HepG2 (cell line): ENCODE data around the gene SLC2A14. TPM values are rescaled to one million over a fixed set of nuclear protein-coding genes. Genes with fewer than 3 reads are reported as not detected.

Experiments
- ATAC-seq: fragments of 200-7000 bp; cut with Tn5 transposase; 3 replicates; pipeline ENCODE4 v1.9.1; 2020; ENCODE audit warnings: mild to moderate bottlenecking, moderate library complexity
- BruUV-seq: library from RNA; stranded (reverse); fragments of 400-500 nt; replicated peaks from 2 replicates; lab custom pipeline; 2021; lab: Mats Ljungman, UMichigan
- CTCF ChIA-PET: fragments of 300-600 bp; formaldehyde crosslinking; extraction: SDS; loops from one replicate; lab custom pipeline; 2021; ENCODE audit warnings: low total read pairs, inconsistent platforms, low intra/inter-chr PET ratio; lab: Yijun Ruan, JAX
- POLR2A ChIA-PET: fragments of 350-600 bp; sonication (Branson Sonifier 250); formaldehyde crosslinking; loops from one replicate; lab custom pipeline; 2020; ENCODE audit warnings: antibody characterized with exemption, inconsistent platforms; lab: Yijun Ruan, JAX
- DNase-seq: peaks from one replicate; pipeline ENCODE4 v3.0.0-alpha.2; 2015; ENCODE audit warnings: low spot score
- FAIRE-seq: peaks from 3 replicates; lab custom pipeline; 2011; peaks lifted over from hg19 to GRCh38; lab: Jason Lieb, UNC
- H2AFZ ChIP-seq: one replicate; pipeline ENCODE4 v1.6.1; 2011; ENCODE audit warnings: low read length, inconsistent platforms
- H3K27ac ChIP-seq: fragments of 300-600 bp; 3 replicates; pipeline ENCODE4 v1.8.0; 2011; ENCODE audit warnings: mixed run types, mild to moderate bottlenecking, mixed read lengths, low read length, inconsistent platforms; ENCODE audit not compliant: insufficient read depth; ENCODE audit errors: extremely low read length
- H3K27me3 ChIP-seq, 2 experiments: fragments of 200-600 bp in 1 of 2; 2 replicates in 1 of 2; 3 replicates in 1 of 2; pipeline versions ENCODE4 v1.6.0 to v1.8.0; 2011; ENCODE audit warnings: low read length in 2 of 2, mild to moderate bottlenecking in 2 of 2, moderate library complexity in 2 of 2, inconsistent platforms in 1 of 2; ENCODE audit not compliant: insufficient read depth in 2 of 2, control insufficient read depth in 1 of 2
- H3K36me3 ChIP-seq, 2 experiments: fragments of 200-600 bp in 1 of 2; replicated peaks in 1 of 2; 2 replicates in 1 of 2; 3 replicates in 1 of 2; pipeline versions ENCODE4 v1.5.1 to v1.8.0; 2011; ENCODE audit warnings: low read length in 2 of 2, inconsistent platforms in 1 of 2; ENCODE audit not compliant: insufficient read depth in 2 of 2, control insufficient read depth in 1 of 2
- H3K4me1 ChIP-seq: 2 replicates; pipeline ENCODE4 v1.5.1; 2012; ENCODE audit warnings: low read length, inconsistent platforms; ENCODE audit not compliant: insufficient read depth
- H3K4me2 ChIP-seq: 2 replicates; pipeline ENCODE4 v1.6.0; 2011; ENCODE audit warnings: low read depth, low read length, inconsistent platforms
- H3K4me3 ChIP-seq, 3 experiments: fragments of 200-600 bp in 1 of 3; sonication (generic), shearing (Covaris generic) in 1 of 3; replicated peaks in 1 of 3; 2 replicates each; pipeline ENCODE4 v1.5.1; 2011 to 2016; ENCODE audit warnings: low read length in 3 of 3, inconsistent platforms in 2 of 3, low read depth in 2 of 3, mild to moderate bottlenecking in 2 of 3, control low read depth in 1 of 3, mixed read lengths in 1 of 3; ENCODE audit not compliant: insufficient read depth in 1 of 3
- H3K79me2 ChIP-seq: one replicate; pipeline ENCODE4 v1.6.1; 2011; ENCODE audit warnings: low read length, inconsistent platforms; ENCODE audit not compliant: insufficient read depth
- H3K9ac ChIP-seq: 2 replicates; pipeline ENCODE4 v1.6.0; 2011; ENCODE audit warnings: mild to moderate bottlenecking, low read depth, low read length, inconsistent platforms; ENCODE audit not compliant: insufficient read depth
- H3K9me3 ChIP-seq: 2 replicates; pipeline ENCODE4 v1.5.1; 2012; ENCODE audit warnings: mild to moderate bottlenecking, low read length
- H4K20me1 ChIP-seq: 2 replicates; pipeline ENCODE4 v1.6.0; 2011; ENCODE audit warnings: inconsistent platforms, mild to moderate bottlenecking, low read length, moderate library complexity; ENCODE audit not compliant: insufficient read depth
- CTCF ChIP-seq: sonication (generic); formaldehyde crosslinking; IDR thresholded peaks from 2 replicates; pipeline ENCODE4 v1.5.0; 2020; ENCODE audit warnings: mild to moderate bottlenecking, missing genetic modification reagents, moderate library complexity
- DBP ChIP-seq: sonication (generic); formaldehyde crosslinking; IDR thresholded peaks from 2 replicates; pipeline ENCODE4 v1.4.0; 2020; ENCODE audit warnings: missing genetic modification reagents; ENCODE audit errors: not compliant biosample characterization
- DDIT3 ChIP-seq: sonication (generic); formaldehyde crosslinking; IDR thresholded peaks from 2 replicates; pipeline ENCODE4 v1.4.0; 2020; ENCODE audit warnings: mild to moderate bottlenecking, missing genetic modification reagents
- GTF2F1 ChIP-seq: fragments of 150-350 bp; IDR thresholded peaks from 2 replicates; pipeline ENCODE4 v1.6.1; 2014; ENCODE audit warnings: low read length
- POLR2A ChIP-seq, 2 experiments: IDR thresholded peaks; 2 replicates each; pipeline ENCODE4 v1.6.1; 2011; ENCODE audit warnings: low read depth in 2 of 2, low read length in 2 of 2, mild to moderate bottlenecking in 1 of 2, moderate library complexity in 1 of 2; ENCODE audit not compliant: insufficient read depth in 1 of 2
- POLR2AphosphoS5 ChIP-seq: IDR thresholded peaks from 2 replicates; pipeline ENCODE4 v1.6.1; 2012; ENCODE audit warnings: low read depth, low read length
- SP1 ChIP-seq, 2 experiments: fragments of 450-650 bp in 1 of 2; sonication (generic) in 1 of 2; formaldehyde crosslinking in 1 of 2; IDR thresholded peaks; 2 replicates each; pipeline versions ENCODE4 v1.4.0 to v1.6.1; 2016 to 2020; ENCODE audit warnings: missing genetic modification reagents in 1 of 2
- SP5 ChIP-seq: IDR thresholded peaks from 2 replicates; pipeline ENCODE4 v1.6.1; 2016; ENCODE audit warnings: low read depth, borderline replicate concordance
- TFDP2 ChIP-seq: sonication (generic); formaldehyde crosslinking; IDR thresholded peaks from 2 replicates; pipeline ENCODE4 v1.4.0; 2020; ENCODE audit warnings: missing genetic modification reagents
- THAP11 ChIP-seq: IDR thresholded peaks from 2 replicates; pipeline ENCODE4 v1.6.1; 2016; ENCODE audit warnings: missing biosample characterization, missing genetic modification reagents
- ZC3H13 ChIP-seq: sonication (generic); formaldehyde crosslinking; IDR thresholded peaks from 2 replicates; pipeline ENCODE4 v1.8.1; 2023; ENCODE audit warnings: mild to moderate bottlenecking, missing genetic modification reagents, moderate library complexity
- ZNF350 ChIP-seq: sonication (generic); formaldehyde crosslinking; IDR thresholded peaks from 2 replicates; pipeline ENCODE4 v1.4.0; 2020; ENCODE audit warnings: mild to moderate bottlenecking, low read depth, missing genetic modification reagents, borderline replicate concordance
- WGBS: methylation state at CpG from one replicate; pipeline ENCODE4 v1.1.6; 2017; ENCODE audit warnings: low lambda C conversion rate; 5-methylcytosine and 5-hydroxymethylcytosine counted together
- in situ Hi-C: cut with HindIII; loops from 2 replicates; pipeline ENCODE4 v1.10.0; 2017; ENCODE audit warnings: low pct_unique_long_range_greater_than_20kb; ENCODE audit not compliant: extremely low pct_ligation_motif_present
- intact Hi-C: fragments of 100-400 bp; cut with micrococcal nuclease; formaldehyde crosslinking; loops from one replicate; pipeline ENCODE4 v1.10.0; 2022; ENCODE audit not compliant: unreplicated experiment
- polyA plus RNA-seq, 8 experiments: library from polyadenylated mRNA; depleted of rRNA in 3 of 8; stranded (reverse) in 7 of 8; unstranded in 1 of 8; fragments of >200 nt; fragmentation: Illumina TruSeq in 4 of 8; extraction: Trizol in 4 of 8; gene quantifications; 2 replicates each; pipeline versions ENCODE4 v1.2.1 to v1.2.3, GENCODE V29; 2011 to 2016; ENCODE audit warnings: low read depth in 4 of 8, missing spikeins in 1 of 8, mixed read lengths in 1 of 8; ENCODE audit not compliant: insufficient read depth in 1 of 8
- total RNA-seq, 5 experiments: library from RNA; depleted of rRNA; stranded (reverse); fragments of >200 nt; fragmentation: Illumina TruSeq; extraction: Trizol; gene quantifications; 2 replicates each; pipeline ENCODE4 v1.2.3, GENCODE V29; 2016; ENCODE audit warnings: low read depth in 1 of 5

SLC2A14 gene
- total and polyA plus RNA-seq, 2 of the 13 experiments (the other 11 are each of a cell fraction or from before 2014, with no cell fraction given) = 7.7 to 39.0 TPM

GRCh38 chr12:7917392-7918267, 44.9 kb upstream of the SLC2A14 start:
- Histone ChIP-seq H3K27me3 (no peaks in the 10 kb centered on the region), H2AFZ (no peak overlapping the region), H3K79me2 (no peaks in the 10 kb centered on the region), H3K4me1 (peaks cover 38% of the 10 kb centered on the region), H4K20me1 (peaks cover 11% of the 10 kb centered on the region; the same call in 1 of the 2 replicates), H3K9ac (no peak overlapping the region), H3K4me3 (no peak overlapping the region), H3K4me2 (no peak overlapping the region), H3K36me3 (peaks cover 4 to 17% of the 10 kb centered on the region in 2 experiments; a peak in 4 of 5 replicates), H3K9me3 (no peaks in the 10 kb centered on the region), H3K27ac (no peak overlapping the region)
- ChIA-PET CTCF (no interaction called here), POLR2A (interaction anchor here (1.1 kb wide), 1 partner anchor 16 kb away, joined by 4 read pairs; no protein-coding TSS in a partner anchor)
- ATAC-seq (no peak), DNase-seq (no peak), FAIRE-seq (no peak)
- 89% methylated on average over 18 of the region's 19 CpGs for WGBS
- TF ChIP-seq ZNF350 (no peak), POLR2AphosphoS5 (peak; percentile 29; the same call in 1 of the 2 replicates)
- in situ Hi-C loops (no loop called here), intact Hi-C loops (no loop called here)
- BruUV-seq = no TSS peak

GRCh38 chr12:7916936-7917335, 44.2 kb upstream of the SLC2A14 start:
- DNase-seq (no peak), FAIRE-seq (no peak), ATAC-seq (peak; percentile 65)
- ChIA-PET CTCF (no interaction called here), POLR2A (no interaction called here)
- H3K79me2 ChIP-seq = no peaks in the 10 kb centered on the region
- no peak overlapping the region for H3K4me2 ChIP-seq
- H3K4me1 ChIP-seq = peaks cover 31% of the 10 kb centered on the region
- H3K9me3 ChIP-seq = no peaks in the 10 kb centered on the region
- H2AFZ ChIP-seq = no peak overlapping the region
- 50% methylated on average over 1 of the region's 1 CpG for WGBS
- no peaks in the 10 kb centered on the region for H3K27me3 ChIP-seq
- peaks cover 4% of the 10 kb centered on the region; the same call in 1 of the 2 replicates for H4K20me1 ChIP-seq
- in situ Hi-C loops (no loop called here), intact Hi-C loops (no loop called here)
- no peak overlapping the region for H3K27ac ChIP-seq
- H3K4me3 ChIP-seq = no peak overlapping the region
- no peak overlapping the region for H3K9ac ChIP-seq
- peaks cover 2 to 10% of the 10 kb centered on the region in 2 experiments; a peak in 4 of 5 replicates for H3K36me3 ChIP-seq
- no TSS peak for BruUV-seq
- TF ChIP-seq DDIT3 (CRISPR knock-in tag) (no peak), POLR2AphosphoS5 (peak; percentile 37; the same call in 1 of the 2 replicates), SP5 (CRISPR knock-in tag) (no peak), ZC3H13 (CRISPR knock-in tag) (no peak), SP1 (IDR thresholded peaks at IDR 0.05) (no peak), SP1 (CRISPR knock-in tag; IDR thresholded peaks at IDR 0.05) (no peak), CTCF (CRISPR knock-in tag) (no peak), GTF2F1 (no peak), POLR2A (IDR thresholded peaks at IDR 0.05; ENCODE audit: insufficient read depth in 1 of 2, low read depth in 2 of 2, low read length in 2 of 2) (peak in 1 of 2 experiments; percentile 38; a peak in 1 of 4 replicates), DBP (no peak), THAP11 (CRISPR knock-in tag) (no peak), TFDP2 (CRISPR knock-in tag) (no peak)
